DOHH2 (cell line): Measurements from ENCODE around the gene PHRF1.

Experiments used
- H3F3A ChIP-seq: fragments of 200-600 bp; sonication (generic), shearing (Covaris generic); 2 replicates; pipeline ENCODE4 v1.6.0; 2016; ENCODE audit warnings: antibody characterized with exemption, mild to moderate bottlenecking; ENCODE audit not compliant: control insufficient read depth, insufficient read depth
- H3K27ac ChIP-seq: fragments of 200-600 bp; sonication (generic); 2 replicates; pipeline ENCODE4 v1.5.1; 2014; ENCODE audit warnings: low read depth, mild to moderate bottlenecking, low read length, moderate library complexity
- H3K27me3 ChIP-seq: fragments of 200-600 bp; sonication (generic); 2 replicates; pipeline ENCODE4 v1.6.1; 2014; ENCODE audit warnings: mild to moderate bottlenecking, low read length, mixed read lengths; ENCODE audit not compliant: control insufficient read depth
- H3K36me3 ChIP-seq: fragments of 200-600 bp; sonication (generic); 2 replicates; pipeline ENCODE4 v1.6.1; 2014; ENCODE audit warnings: mild to moderate bottlenecking, low read length, moderate library complexity, mixed read lengths; ENCODE audit not compliant: control insufficient read depth
- H3K4me1 ChIP-seq: fragments of 200-600 bp; sonication (generic); 2 replicates; pipeline ENCODE4 v1.6.1; 2014; ENCODE audit warnings: mild to moderate bottlenecking, low read length, mixed read lengths; ENCODE audit not compliant: control insufficient read depth
- H3K4me2 ChIP-seq: fragments of 200-600 bp; sonication (generic); 2 replicates; pipeline ENCODE4 v1.6.0; 2014; ENCODE audit warnings: mild to moderate bottlenecking, low read length, moderate library complexity
- H3K4me3 ChIP-seq: fragments of 200-600 bp; sonication (generic); 2 replicates; pipeline ENCODE4 v1.5.1; 2014; ENCODE audit warnings: mild to moderate bottlenecking, low read length, mixed read lengths
- H3K79me2 ChIP-seq: fragments of 200-600 bp; sonication (generic); 2 replicates; pipeline ENCODE4 v1.6.1; 2014; ENCODE audit warnings: mild to moderate bottlenecking, low read length, mixed read lengths; ENCODE audit not compliant: control insufficient read depth
- H3K9me2 ChIP-seq: fragments of 200-600 bp; sonication (generic); replicated peaks from 2 replicates; pipeline ENCODE4 v1.6.1; 2014; ENCODE audit warnings: mild to moderate bottlenecking, low read length, mixed read lengths; ENCODE audit not compliant: control insufficient read depth
- H3K9me3 ChIP-seq: fragments of 200-600 bp; sonication (generic); 2 replicates; pipeline ENCODE4 v1.6.1; 2014; ENCODE audit warnings: antibody characterized with exemption, low read length, mixed read lengths; ENCODE audit not compliant: control insufficient read depth, insufficient read depth
- H4K20me1 ChIP-seq: fragments of 200-600 bp; sonication (generic); 2 replicates; pipeline ENCODE4 v1.6.0; 2014; ENCODE audit warnings: low read depth, mild to moderate bottlenecking, antibody characterized with exemption, low read length, moderate library complexity; ENCODE audit not compliant: control insufficient read depth, insufficient read depth
- EZH2phosphoT487 ChIP-seq: fragments of 200-600 bp; sonication (generic); IDR thresholded peaks from 2 replicates; pipeline ENCODE4 v1.6.1; 2017; ENCODE audit warnings: borderline replicate concordance, mild to moderate bottlenecking, antibody characterized with exemption, low read length, moderate library complexity, mixed read lengths
- TF ChIP-seq, protein P1 (sequence below): fragments of 200-600 bp; sonication (generic); IDR thresholded peaks from one replicate; pipeline ENCODE4 v1.5.1; 2014; ENCODE audit warnings: antibody characterized with exemption, mild to moderate bottlenecking, low read depth, low read length; ENCODE audit not compliant: poor library complexity, severe bottlenecking

PHRF1 gene

DNA sequence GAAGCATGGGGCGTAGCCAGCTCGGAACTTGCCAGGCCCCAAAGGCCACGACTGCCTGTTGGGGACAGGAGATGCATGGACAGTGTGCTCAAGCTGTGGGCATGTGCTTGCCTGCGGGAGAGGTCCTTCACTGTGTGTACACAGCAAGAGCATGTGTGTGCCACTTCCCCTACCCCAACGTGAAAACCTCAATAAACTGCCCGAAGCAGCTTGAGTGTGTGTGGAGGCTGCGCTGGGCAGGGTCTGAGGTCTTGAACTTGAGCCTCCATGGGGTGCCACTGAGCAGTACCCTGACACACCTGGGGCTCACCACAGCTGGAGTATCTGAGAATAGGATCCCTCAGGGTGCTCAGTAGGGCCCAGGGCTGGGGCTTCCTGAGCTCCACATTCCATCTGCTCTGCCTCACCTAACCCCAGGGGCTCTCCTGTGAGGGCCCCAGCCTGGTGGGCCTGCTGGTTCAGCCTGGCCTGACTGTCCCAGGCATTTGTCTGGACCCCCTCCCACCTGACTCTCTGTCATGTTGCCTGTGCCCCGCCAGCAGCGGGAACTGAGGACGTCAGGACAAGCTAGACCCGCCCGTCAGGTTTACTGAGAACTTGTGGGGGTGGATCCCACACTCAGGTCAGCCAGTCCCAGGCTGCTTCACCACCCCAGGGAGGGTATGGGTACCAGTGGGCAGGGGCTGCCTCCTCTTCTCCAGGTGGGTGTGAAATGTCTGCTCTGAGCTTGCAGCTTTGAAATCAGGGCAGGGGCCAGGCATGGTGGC lies 12.3 kb upstream of the PHRF1 start:
- H3K4me3 ChIP-seq, result no peak overlapping the region
- no peaks in the 10 kb centered on the region for H3K9me3 ChIP-seq
- TF ChIP-seq, protein P1, sequence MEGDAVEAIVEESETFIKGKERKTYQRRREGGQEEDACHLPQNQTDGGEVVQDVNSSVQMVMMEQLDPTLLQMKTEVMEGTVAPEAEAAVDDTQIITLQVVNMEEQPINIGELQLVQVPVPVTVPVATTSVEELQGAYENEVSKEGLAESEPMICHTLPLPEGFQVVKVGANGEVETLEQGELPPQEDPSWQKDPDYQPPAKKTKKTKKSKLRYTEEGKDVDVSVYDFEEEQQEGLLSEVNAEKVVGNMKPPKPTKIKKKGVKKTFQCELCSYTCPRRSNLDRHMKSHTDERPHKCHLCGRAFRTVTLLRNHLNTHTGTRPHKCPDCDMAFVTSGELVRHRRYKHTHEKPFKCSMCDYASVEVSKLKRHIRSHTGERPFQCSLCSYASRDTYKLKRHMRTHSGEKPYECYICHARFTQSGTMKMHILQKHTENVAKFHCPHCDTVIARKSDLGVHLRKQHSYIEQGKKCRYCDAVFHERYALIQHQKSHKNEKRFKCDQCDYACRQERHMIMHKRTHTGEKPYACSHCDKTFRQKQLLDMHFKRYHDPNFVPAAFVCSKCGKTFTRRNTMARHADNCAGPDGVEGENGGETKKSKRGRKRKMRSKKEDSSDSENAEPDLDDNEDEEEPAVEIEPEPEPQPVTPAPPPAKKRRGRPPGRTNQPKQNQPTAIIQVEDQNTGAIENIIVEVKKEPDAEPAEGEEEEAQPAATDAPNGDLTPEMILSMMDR, result no peak
- no peak for TF ChIP-seq EZH2phosphoT487
- no peaks in the 10 kb centered on the region for H3K9me2 ChIP-seq
- H3K36me3 ChIP-seq, result peaks cover 15% of the 10 kb centered on the region
- H3F3A ChIP-seq, result no peaks in the 10 kb centered on the region
- H3K4me2 ChIP-seq, result no peak overlapping the region
- H3K27me3 ChIP-seq, result no peaks in the 10 kb centered on the region
- H3K4me1 ChIP-seq, result peaks cover 27% of the 10 kb centered on the region
- H3K79me2 ChIP-seq, result peaks cover 17% of the 10 kb centered on the region
- H3K27ac ChIP-seq, result no peak overlapping the region
- no peaks in the 10 kb centered on the region for H4K20me1 ChIP-seq

DNA sequence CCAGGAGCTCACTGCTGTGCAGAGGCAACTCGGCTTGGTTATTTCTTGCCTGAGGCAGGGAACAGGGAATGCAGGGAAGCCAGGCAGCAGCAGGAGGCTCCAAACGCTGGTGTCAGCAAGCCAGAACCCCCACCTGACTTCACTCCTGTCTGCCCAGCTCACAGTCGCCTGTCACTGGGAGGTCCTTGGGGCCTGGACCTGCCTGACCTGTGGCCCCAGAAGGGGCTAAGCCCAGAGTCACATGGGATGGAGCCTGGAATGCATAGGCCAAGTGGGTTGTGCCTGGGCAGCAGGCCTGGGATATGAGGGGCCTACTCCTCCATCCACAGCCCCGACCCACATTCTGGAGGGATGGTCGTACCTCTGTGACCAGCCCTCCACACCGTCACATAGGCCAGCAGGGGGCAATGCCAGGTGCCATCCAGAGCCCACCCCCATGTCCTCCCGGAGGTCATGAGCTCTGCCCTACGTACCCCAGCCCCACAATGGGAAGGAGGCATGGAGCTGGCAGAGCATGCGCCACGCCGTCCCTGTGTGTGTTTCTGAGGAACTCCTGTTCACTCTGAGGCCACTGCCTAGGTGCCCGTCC lies 10.3 kb upstream of the PHRF1 start:
- Histone ChIP-seq H3K9me3 (no peaks in the 10 kb centered on the region), H3K27ac (no peak overlapping the region), H4K20me1 (no peaks in the 10 kb centered on the region), H3K4me3 (no peak overlapping the region), H3K79me2 (peaks cover 17% of the 10 kb centered on the region), H3K36me3 (peaks cover 15% of the 10 kb centered on the region), H3K4me1 (peaks cover 27% of the 10 kb centered on the region), H3K9me2 (no peaks in the 10 kb centered on the region), H3K27me3 (0 out of 2 replicates have a peak, but pooled peaks cover 2% of the 10 kb centered on the region), H3K4me2 (no peak overlapping the region), H3F3A (no peaks in the 10 kb centered on the region)
- TF ChIP-seq, protein P1, result peak; percentile 15
- no peak for TF ChIP-seq EZH2phosphoT487

DNA sequence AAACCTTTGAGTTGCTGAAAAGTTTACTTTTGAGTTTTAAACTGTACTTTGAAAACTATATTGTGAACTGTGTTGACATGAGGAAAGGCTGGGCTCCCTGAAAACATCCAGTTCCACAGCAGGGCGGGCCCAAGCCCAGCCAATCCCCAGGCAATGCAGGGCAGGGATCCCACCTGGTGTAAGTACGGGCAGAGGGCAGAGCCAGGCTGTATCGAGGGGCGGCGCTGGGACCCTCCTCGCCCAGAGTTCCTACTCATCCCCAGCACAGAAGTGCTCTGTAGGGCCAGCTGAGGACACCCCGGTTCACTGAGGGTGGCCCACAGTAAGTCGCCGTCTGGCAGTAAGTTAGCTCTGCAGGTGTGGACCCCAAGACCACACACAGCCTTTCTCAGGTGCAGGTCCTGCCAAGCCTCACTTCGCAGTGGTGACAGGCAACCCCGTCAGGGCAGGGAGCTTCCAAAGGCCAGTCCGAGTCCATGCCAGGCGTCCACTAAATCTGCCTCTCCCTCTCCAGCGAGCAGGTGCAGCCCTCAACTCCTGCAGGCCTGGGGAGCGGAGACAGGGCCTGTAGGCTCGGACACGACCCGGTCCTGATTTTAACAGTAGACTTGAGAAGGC lies 9.2 kb upstream of the PHRF1 start:
- Histone ChIP-seq H3K36me3 (peaks cover 15% of the 10 kb centered on the region), H3F3A (no peaks in the 10 kb centered on the region), H3K4me3 (peak overlapping the region; percentile 89), H3K27ac (no peak overlapping the region), H3K9me2 (no peaks in the 10 kb centered on the region), H3K4me2 (peak overlapping the region; percentile 79), H3K27me3 (0 out of 2 replicates have a peak, but pooled peaks cover 2% of the 10 kb centered on the region), H4K20me1 (no peaks in the 10 kb centered on the region), H3K79me2 (peaks cover 10% of the 10 kb centered on the region), H3K9me3 (no peaks in the 10 kb centered on the region), H3K4me1 (peaks cover 19% of the 10 kb centered on the region)
- TF ChIP-seq EZH2phosphoT487, result no peak
- TF ChIP-seq, protein P1, result no peak
